ENCODE data around the gene HAUS6. TPM values are rescaled to one million over a fixed set of nuclear protein-coding genes. Genes with fewer than 3 reads are reported as not detected.

HAUS6 gene
- total RNA-seq, 4 donors from 2014 or later = 1.4 to 8.9 (median 6.3) TPM

DNA sequence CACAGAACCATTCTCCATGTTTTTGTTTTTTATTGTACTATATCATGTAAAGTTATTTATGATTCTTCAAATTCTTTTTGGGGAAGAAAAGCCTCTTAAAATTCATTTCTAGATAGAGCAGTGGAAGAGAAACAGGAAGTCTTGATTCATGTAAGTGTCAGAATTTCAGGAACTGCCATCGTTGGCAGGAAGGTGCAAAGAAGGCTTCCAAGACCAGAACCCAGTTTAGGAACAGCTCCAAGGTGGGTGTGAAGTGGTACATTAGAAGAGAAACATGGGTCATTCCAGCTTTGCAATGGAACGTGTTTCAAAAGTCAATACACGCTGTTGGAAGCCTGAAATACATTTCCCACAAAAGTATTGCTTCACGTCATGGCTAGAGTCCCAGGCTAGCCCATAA, 84.5 kb downstream of the HAUS6 start:
- H3K9me3 ChIP-seq = no peaks in the 10 kb centered on the region
- in situ Hi-C loops (cut with MboI; ENCODE audit: low pct_ligation_motif_present in 1 of 4, low pct_unique_long_range_greater_than_20kb in 1 of 4, low sequenced_read_pairs in 3 of 4) (loop anchor here in 1 of 4 donors (25.0 kb wide), 1 partner anchor 581 kb away; no protein-coding TSS in a partner anchor), intact Hi-C loops (cut with DNase I; ENCODE audit: low total_unique reads) (no loop called here)
- 0 to 57% methylated on average over 1 to 4 of the region's 4 CpGs for WGBS, 2 donors (ENCODE audit: low coverage in 1 of 2)
- TF ChIP-seq, protein P1, sequence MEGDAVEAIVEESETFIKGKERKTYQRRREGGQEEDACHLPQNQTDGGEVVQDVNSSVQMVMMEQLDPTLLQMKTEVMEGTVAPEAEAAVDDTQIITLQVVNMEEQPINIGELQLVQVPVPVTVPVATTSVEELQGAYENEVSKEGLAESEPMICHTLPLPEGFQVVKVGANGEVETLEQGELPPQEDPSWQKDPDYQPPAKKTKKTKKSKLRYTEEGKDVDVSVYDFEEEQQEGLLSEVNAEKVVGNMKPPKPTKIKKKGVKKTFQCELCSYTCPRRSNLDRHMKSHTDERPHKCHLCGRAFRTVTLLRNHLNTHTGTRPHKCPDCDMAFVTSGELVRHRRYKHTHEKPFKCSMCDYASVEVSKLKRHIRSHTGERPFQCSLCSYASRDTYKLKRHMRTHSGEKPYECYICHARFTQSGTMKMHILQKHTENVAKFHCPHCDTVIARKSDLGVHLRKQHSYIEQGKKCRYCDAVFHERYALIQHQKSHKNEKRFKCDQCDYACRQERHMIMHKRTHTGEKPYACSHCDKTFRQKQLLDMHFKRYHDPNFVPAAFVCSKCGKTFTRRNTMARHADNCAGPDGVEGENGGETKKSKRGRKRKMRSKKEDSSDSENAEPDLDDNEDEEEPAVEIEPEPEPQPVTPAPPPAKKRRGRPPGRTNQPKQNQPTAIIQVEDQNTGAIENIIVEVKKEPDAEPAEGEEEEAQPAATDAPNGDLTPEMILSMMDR (IDR thresholded peaks at IDR 0.05) = no peak
- TF ChIP-seq EP300 (IDR thresholded peaks at IDR 0.05; ENCODE audit: low read depth) (no peak), POLR2AphosphoS5 (IDR thresholded peaks at IDR 0.05) (no peak), POLR2A (IDR thresholded peaks at IDR 0.05) (no peak)
- no peaks in the 10 kb centered on the region for H3K27me3 ChIP-seq
- no peaks in the 10 kb centered on the region for H3K4me1 ChIP-seq
- no peaks in the 10 kb centered on the region for H3K36me3 ChIP-seq
- H3K27ac ChIP-seq = no peak overlapping the region
- H3K4me3 ChIP-seq = no peak overlapping the region
- no peak for DNase-seq

DNA sequence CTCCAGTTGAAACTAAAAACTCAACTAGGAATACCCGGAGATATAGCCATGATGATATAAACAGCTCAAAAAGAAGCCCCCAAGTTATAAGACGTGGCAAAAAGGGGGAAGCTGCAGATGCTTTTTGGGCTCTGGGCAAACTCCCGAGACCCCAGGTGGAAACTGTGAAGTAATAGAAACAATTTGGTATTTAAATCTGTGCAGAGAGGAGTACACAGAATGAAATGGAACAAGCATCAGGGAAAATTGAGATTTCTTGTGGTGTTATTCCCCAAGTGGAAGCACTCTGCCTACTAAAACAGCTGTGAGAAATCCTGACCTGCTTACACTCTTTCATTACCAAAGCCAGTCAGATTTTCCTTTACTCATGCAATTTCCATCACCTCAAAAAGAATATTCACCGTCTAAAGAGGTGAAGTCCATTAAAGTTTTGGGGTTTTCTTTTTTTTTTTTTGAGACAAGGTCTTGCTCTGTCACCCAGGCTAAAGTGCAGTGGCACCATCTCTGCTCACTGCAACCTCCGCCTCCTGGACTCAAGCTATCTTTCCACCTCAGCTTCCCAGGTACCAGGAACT, 93.2 kb downstream of the HAUS6 start:
- in situ Hi-C loops (cut with MboI; ENCODE audit: low pct_ligation_motif_present in 1 of 4, low pct_unique_long_range_greater_than_20kb in 1 of 4, low sequenced_read_pairs in 3 of 4) = loop anchor here in 1 of 4 donors (25.0 kb wide), 1 partner anchor 572 kb away; no protein-coding TSS in a partner anchor
- WGBS, 2 donors (ENCODE audit: low coverage in 1 of 2) = 54 to 73% methylated on average over 5 of the region's 5 CpGs
- H3K36me3 ChIP-seq = no peaks in the 10 kb centered on the region
- TF ChIP-seq, protein P1 (IDR thresholded peaks at IDR 0.05) = no peak
- TF ChIP-seq POLR2A (IDR thresholded peaks at IDR 0.05) = no peak
- no peak for TF ChIP-seq POLR2AphosphoS5 (IDR thresholded peaks at IDR 0.05)
- TF ChIP-seq EP300 (IDR thresholded peaks at IDR 0.05; ENCODE audit: low read depth) = no peak
- H3K4me1 ChIP-seq = peaks cover 0 to 4% (median 0%) of the 10 kb centered on the region in 4 donors
- no peak overlapping the region for H3K4me3 ChIP-seq
- no peak for DNase-seq
- intact Hi-C loops (cut with DNase I; ENCODE audit: low total_unique reads) = no loop called here
- H3K27ac ChIP-seq = no peak overlapping the region
- no peaks in the 10 kb centered on the region for H3K27me3 ChIP-seq
- no peaks in the 10 kb centered on the region for H3K9me3 ChIP-seq

Small RNAs within 50 kb of the gene (small RNA-seq; reads per million reads assigned to genes)
- gene RF00019 (0 reads per million in 4 donors), gene RNU6-264P (0 reads per million in 4 donors), gene SCARNA8 (7.4 to 33.7 (median 12.2) reads per million in 4 donors)

Other genes with a start within 250 kb of the HAUS6 start
- under 1 TPM in 1 of 4 donors, not detected in 3; 0.41 TPM for gene SAXO1, start 69.7 kb downstream of the HAUS6 start, total RNA-seq
- 10 to 100 TPM; 35.0 to 47.0 (median 39.6) TPM for gene RRAGA, start 53.5 kb downstream of the HAUS6 start, total RNA-seq
- 100 to 1,000 TPM in 1 of 4 donors, 10 to 100 TPM in 3; 34.0 to 150 (median 76.1) TPM for gene PLIN2, start 24.6 kb upstream of the HAUS6 start, total RNA-seq
- gene DENND4C, start 127.8 kb upstream of the HAUS6 start, total RNA-seq = 100 to 1,000 TPM; 101 to 143 (median 110) TPM

Measured in transverse colon (tissue), 4 donors.